GM23338 (cell line): ENCODE measurements around the gene EFCAB8. TPM values are rescaled to one million over a fixed set of nuclear protein-coding genes. Genes with fewer than 3 reads are reported as not detected.
A peak's percentile ranks its signal among the peaks of the same experiment; 100 is the strongest.

Experiments
- ATAC-seq: fragments of 200-7000 bp; cut with Tn5 transposase; 3 replicates; pipeline ENCODE4 v1.9.1; 2020
- DNase-seq: peaks from one replicate; pipeline ENCODE4 v3.0.0-alpha.2; 2015; ENCODE audit warnings: low spot score
- H2AFZ ChIP-seq: fragments of 200-600 bp; sonication (generic); 2 replicates; pipeline ENCODE4 v1.8.0; 2016; ENCODE audit warnings: antibody characterized with exemption, mild to moderate bottlenecking, moderate library complexity
- H3F3A ChIP-seq: fragments of 200-600 bp; sonication (generic); replicated peaks from 2 replicates; pipeline ENCODE4 v1.8.0; 2017; ENCODE audit warnings: antibody characterized with exemption, mixed run types, low read depth
- H3K27ac ChIP-seq: fragments of 200-600 bp; sonication (generic); 2 replicates; pipeline ENCODE4 v1.6.1; 2016; ENCODE audit warnings: low read depth
- H3K27me3 ChIP-seq: fragments of 200-600 bp; sonication (generic); 2 replicates; pipeline ENCODE4 v1.8.0; 2016; ENCODE audit warnings: mild to moderate bottlenecking, mixed run types, moderate library complexity; ENCODE audit not compliant: insufficient read depth
- H3K36me3 ChIP-seq: fragments of 200-600 bp; sonication (generic); 2 replicates; pipeline ENCODE4 v1.8.0; 2016; ENCODE audit warnings: mild to moderate bottlenecking; ENCODE audit not compliant: insufficient read depth
- H3K4me1 ChIP-seq: fragments of 200-600 bp; sonication (generic); 2 replicates; pipeline ENCODE4 v1.8.0; 2016; ENCODE audit warnings: mild to moderate bottlenecking, moderate library complexity; ENCODE audit not compliant: insufficient read depth
- H3K4me2 ChIP-seq: fragments of 200-600 bp; sonication (generic); 2 replicates; pipeline ENCODE4 v1.7.1; 2017; ENCODE audit warnings: mixed run types
- H3K4me3 ChIP-seq: fragments of 200-600 bp; sonication (generic); 2 replicates; pipeline ENCODE4 v1.6.1; 2016; ENCODE audit warnings: mixed run types
- H3K79me2 ChIP-seq: fragments of 200-600 bp; sonication (generic); replicated peaks from 2 replicates; pipeline ENCODE4 v1.8.0; 2017; ENCODE audit warnings: mild to moderate bottlenecking; ENCODE audit not compliant: insufficient read depth
- H3K9me2 ChIP-seq: fragments of 200-600 bp; sonication (generic); 2 replicates; pipeline ENCODE4 v1.8.0; 2017; ENCODE audit not compliant: insufficient read depth
- H4K20me1 ChIP-seq: fragments of 200-600 bp; sonication (generic); replicated peaks from 2 replicates; pipeline ENCODE4 v1.8.0; 2017; ENCODE audit warnings: mild to moderate bottlenecking; ENCODE audit not compliant: insufficient read depth
- H3K27ac Mint-ChIP-seq: 2 replicates; pipeline ENCODE4 v1.8.0; 2020; ENCODE audit warnings: inconsistent platforms, mild to moderate bottlenecking, moderate library complexity, mixed read lengths
- H3K27me3 Mint-ChIP-seq: 3 replicates; pipeline ENCODE4 v1.8.0; 2022; ENCODE audit warnings: low read depth, mild to moderate bottlenecking, moderate library complexity, mixed read lengths, inconsistent platforms; ENCODE audit not compliant: insufficient read depth, poor library complexity
- H3K36me3 Mint-ChIP-seq: 3 replicates; pipeline ENCODE4 v1.8.0; 2021; ENCODE audit warnings: low read depth, mild to moderate bottlenecking, inconsistent platforms, moderate library complexity, mixed read lengths
- H3K4me1 Mint-ChIP-seq: 3 replicates; pipeline ENCODE4 v1.8.0; 2020; ENCODE audit warnings: mild to moderate bottlenecking, inconsistent platforms, mixed read lengths
- H3K4me3 Mint-ChIP-seq: 3 replicates; pipeline ENCODE4 v1.8.0; 2021; ENCODE audit warnings: moderate library complexity, mild to moderate bottlenecking, inconsistent platforms, mixed read lengths
- H3K9me3 Mint-ChIP-seq: 3 replicates; pipeline ENCODE4 v1.8.0; 2020; ENCODE audit warnings: moderate library complexity, mild to moderate bottlenecking, inconsistent platforms, mixed read lengths
- CREB1 ChIP-seq: fragments of 250-450 bp; sonication (Bioruptor Pico); IDR thresholded peaks from 2 replicates; pipeline ENCODE4 v1.5.0; 2020; ENCODE audit warnings: low read depth, mild to moderate bottlenecking, moderate library complexity
- EZH2 ChIP-seq: fragments of 200-600 bp; sonication (generic); IDR thresholded peaks from one replicate; pipeline ENCODE4 v1.8.0; 2017; ENCODE audit warnings: antibody characterized with exemption, mild to moderate bottlenecking, low read depth; ENCODE audit not compliant: unreplicated experiment
- EZH2phosphoT487 ChIP-seq: fragments of 200-600 bp; sonication (generic); IDR thresholded peaks from one replicate; pipeline ENCODE4 v1.8.1; 2018; ENCODE audit warnings: antibody characterized with exemption; ENCODE audit not compliant: unreplicated experiment
- JUNB ChIP-seq: IDR thresholded peaks from one replicate; pipeline ENCODE4 v1.6.1; 2016; ENCODE audit warnings: antibody characterized with exemption; ENCODE audit not compliant: unreplicated experiment
- NANOG ChIP-seq: IDR thresholded peaks from 2 replicates; pipeline ENCODE4 v1.6.1; 2016; ENCODE audit warnings: antibody characterized with exemption, borderline replicate concordance
- POLR2AphosphoS5 ChIP-seq: IDR thresholded peaks from 2 replicates; pipeline ENCODE4 v1.6.1; 2016; ENCODE audit warnings: antibody characterized with exemption, low read depth
- STAT1 ChIP-seq: IDR thresholded peaks from one replicate; pipeline ENCODE4 v1.6.1; 2016; ENCODE audit warnings: antibody characterized with exemption; ENCODE audit not compliant: unreplicated experiment
- ZNF114 ChIP-seq: fragments of 250-450 bp; sonication (Bioruptor Pico); IDR thresholded peaks from 2 replicates; pipeline ENCODE4 v1.5.0; 2020; ENCODE audit warnings: mild to moderate bottlenecking, moderate library complexity
- ZNF331 ChIP-seq: fragments of 250-450 bp; sonication (Bioruptor Pico); IDR thresholded peaks from 2 replicates; pipeline ENCODE4 v1.5.0; 2020; ENCODE audit warnings: low read depth, mild to moderate bottlenecking, moderate library complexity
- polyA plus RNA-seq: library from polyadenylated mRNA; unstranded; fragments of >200 nt; fragmentation: Nextera tagmentation; extraction: Ambion mirVana; gene quantifications from 2 replicates; pipeline ENCODE4 v1.2.1, GENCODE V29; 2016
- total RNA-seq: library from RNA; depleted of rRNA; stranded (reverse); fragments of >200 nt; shearing (Covaris generic); gene quantifications from 2 replicates; pipeline ENCODE4 v1.2.3, GENCODE V29; 2014
- TF ChIP-seq, protein P1 (sequence below): IDR thresholded peaks from 2 replicates; pipeline ENCODE4 v1.6.1; 2016; ENCODE audit warnings: antibody characterized with exemption
- TF ChIP-seq, protein P2 (sequence below), 2 experiments: fragments of 200-600 bp in 1 of 2; sonication (generic) in 1 of 2; conservative IDR thresholded peaks; 2 replicates each; pipeline versions ENCODE4 v1.5.1 to v1.6.1; 2016 to 2017; ENCODE audit warnings: antibody characterized with exemption in 2 of 2, low read depth in 2 of 2, mild to moderate bottlenecking in 2 of 2, moderate library complexity in 1 of 2
- TF ChIP-seq, protein P3 (sequence below): IDR thresholded peaks from one replicate; pipeline ENCODE4 v1.6.1; 2018; ENCODE audit warnings: antibody characterized with exemption; ENCODE audit not compliant: unreplicated experiment
- TF ChIP-seq, protein P4 (sequence below): fragments of 250-450 bp; sonication (Bioruptor Pico); IDR thresholded peaks from 2 replicates; pipeline ENCODE4 v1.5.0; 2020; ENCODE audit warnings: mild to moderate bottlenecking, moderate library complexity

EFCAB8 gene
- total and polyA plus RNA-seq, 2 experiments from 2014 or later, result 0.35 TPM; not detected in 1

DNA sequence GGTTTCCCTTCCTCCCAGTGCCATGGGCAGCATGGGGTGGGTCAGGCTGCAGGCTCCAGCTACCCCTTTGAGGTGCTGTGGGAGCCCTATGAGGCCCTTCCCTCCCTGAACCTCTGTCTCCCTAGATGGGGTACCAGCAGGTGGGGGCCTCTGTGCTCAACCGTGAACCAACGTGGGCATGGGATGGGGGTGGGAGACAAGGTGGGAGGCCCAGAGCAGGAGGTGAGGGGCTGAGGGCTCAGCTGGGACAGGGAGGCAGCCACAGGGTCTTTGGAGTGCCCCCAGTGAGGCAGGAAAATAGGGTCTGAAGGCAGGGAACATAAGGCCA is 112.2 kb downstream of the EFCAB8 start:
- Mint-ChIP-seq H3K9me3 (no peaks in the 10 kb centered on the region), H3K27me3 (peaks cover 10% of the 10 kb centered on the region), H3K4me3 (no peak overlapping the region), H3K4me1 (peaks cover 6% of the 10 kb centered on the region), H3K27ac (no peak overlapping the region), H3K36me3 (no peaks in the 10 kb centered on the region)
- peaks cover 31% of the 10 kb centered on the region for H3K4me1 ChIP-seq
- H3K27me3 ChIP-seq, result no peaks in the 10 kb centered on the region
- TF ChIP-seq, protein P1, sequence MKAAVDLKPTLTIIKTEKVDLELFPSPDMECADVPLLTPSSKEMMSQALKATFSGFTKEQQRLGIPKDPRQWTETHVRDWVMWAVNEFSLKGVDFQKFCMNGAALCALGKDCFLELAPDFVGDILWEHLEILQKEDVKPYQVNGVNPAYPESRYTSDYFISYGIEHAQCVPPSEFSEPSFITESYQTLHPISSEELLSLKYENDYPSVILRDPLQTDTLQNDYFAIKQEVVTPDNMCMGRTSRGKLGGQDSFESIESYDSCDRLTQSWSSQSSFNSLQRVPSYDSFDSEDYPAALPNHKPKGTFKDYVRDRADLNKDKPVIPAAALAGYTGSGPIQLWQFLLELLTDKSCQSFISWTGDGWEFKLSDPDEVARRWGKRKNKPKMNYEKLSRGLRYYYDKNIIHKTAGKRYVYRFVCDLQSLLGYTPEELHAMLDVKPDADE, result no peak
- TF ChIP-seq CREB1 (CRISPR knock-in tag) (no peak), JUNB (no peak), POLR2AphosphoS5 (no peak), ZNF114 (CRISPR knock-in tag) (no peak), NANOG (no peak), EZH2 (no peak), EZH2phosphoT487 (no peak), ZNF331 (CRISPR knock-in tag) (no peak), STAT1 (no peak)
- TF ChIP-seq, protein P2, sequence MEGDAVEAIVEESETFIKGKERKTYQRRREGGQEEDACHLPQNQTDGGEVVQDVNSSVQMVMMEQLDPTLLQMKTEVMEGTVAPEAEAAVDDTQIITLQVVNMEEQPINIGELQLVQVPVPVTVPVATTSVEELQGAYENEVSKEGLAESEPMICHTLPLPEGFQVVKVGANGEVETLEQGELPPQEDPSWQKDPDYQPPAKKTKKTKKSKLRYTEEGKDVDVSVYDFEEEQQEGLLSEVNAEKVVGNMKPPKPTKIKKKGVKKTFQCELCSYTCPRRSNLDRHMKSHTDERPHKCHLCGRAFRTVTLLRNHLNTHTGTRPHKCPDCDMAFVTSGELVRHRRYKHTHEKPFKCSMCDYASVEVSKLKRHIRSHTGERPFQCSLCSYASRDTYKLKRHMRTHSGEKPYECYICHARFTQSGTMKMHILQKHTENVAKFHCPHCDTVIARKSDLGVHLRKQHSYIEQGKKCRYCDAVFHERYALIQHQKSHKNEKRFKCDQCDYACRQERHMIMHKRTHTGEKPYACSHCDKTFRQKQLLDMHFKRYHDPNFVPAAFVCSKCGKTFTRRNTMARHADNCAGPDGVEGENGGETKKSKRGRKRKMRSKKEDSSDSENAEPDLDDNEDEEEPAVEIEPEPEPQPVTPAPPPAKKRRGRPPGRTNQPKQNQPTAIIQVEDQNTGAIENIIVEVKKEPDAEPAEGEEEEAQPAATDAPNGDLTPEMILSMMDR (conservative IDR thresholded peaks at IDR 0.05; ENCODE audit: low read depth in 2 of 2), result no peak
- TF ChIP-seq, protein P3, sequence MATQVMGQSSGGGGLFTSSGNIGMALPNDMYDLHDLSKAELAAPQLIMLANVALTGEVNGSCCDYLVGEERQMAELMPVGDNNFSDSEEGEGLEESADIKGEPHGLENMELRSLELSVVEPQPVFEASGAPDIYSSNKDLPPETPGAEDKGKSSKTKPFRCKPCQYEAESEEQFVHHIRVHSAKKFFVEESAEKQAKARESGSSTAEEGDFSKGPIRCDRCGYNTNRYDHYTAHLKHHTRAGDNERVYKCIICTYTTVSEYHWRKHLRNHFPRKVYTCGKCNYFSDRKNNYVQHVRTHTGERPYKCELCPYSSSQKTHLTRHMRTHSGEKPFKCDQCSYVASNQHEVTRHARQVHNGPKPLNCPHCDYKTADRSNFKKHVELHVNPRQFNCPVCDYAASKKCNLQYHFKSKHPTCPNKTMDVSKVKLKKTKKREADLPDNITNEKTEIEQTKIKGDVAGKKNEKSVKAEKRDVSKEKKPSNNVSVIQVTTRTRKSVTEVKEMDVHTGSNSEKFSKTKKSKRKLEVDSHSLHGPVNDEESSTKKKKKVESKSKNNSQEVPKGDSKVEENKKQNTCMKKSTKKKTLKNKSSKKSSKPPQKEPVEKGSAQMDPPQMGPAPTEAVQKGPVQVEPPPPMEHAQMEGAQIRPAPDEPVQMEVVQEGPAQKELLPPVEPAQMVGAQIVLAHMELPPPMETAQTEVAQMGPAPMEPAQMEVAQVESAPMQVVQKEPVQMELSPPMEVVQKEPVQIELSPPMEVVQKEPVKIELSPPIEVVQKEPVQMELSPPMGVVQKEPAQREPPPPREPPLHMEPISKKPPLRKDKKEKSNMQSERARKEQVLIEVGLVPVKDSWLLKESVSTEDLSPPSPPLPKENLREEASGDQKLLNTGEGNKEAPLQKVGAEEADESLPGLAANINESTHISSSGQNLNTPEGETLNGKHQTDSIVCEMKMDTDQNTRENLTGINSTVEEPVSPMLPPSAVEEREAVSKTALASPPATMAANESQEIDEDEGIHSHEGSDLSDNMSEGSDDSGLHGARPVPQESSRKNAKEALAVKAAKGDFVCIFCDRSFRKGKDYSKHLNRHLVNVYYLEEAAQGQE, result no peak
- TF ChIP-seq, protein P4, sequence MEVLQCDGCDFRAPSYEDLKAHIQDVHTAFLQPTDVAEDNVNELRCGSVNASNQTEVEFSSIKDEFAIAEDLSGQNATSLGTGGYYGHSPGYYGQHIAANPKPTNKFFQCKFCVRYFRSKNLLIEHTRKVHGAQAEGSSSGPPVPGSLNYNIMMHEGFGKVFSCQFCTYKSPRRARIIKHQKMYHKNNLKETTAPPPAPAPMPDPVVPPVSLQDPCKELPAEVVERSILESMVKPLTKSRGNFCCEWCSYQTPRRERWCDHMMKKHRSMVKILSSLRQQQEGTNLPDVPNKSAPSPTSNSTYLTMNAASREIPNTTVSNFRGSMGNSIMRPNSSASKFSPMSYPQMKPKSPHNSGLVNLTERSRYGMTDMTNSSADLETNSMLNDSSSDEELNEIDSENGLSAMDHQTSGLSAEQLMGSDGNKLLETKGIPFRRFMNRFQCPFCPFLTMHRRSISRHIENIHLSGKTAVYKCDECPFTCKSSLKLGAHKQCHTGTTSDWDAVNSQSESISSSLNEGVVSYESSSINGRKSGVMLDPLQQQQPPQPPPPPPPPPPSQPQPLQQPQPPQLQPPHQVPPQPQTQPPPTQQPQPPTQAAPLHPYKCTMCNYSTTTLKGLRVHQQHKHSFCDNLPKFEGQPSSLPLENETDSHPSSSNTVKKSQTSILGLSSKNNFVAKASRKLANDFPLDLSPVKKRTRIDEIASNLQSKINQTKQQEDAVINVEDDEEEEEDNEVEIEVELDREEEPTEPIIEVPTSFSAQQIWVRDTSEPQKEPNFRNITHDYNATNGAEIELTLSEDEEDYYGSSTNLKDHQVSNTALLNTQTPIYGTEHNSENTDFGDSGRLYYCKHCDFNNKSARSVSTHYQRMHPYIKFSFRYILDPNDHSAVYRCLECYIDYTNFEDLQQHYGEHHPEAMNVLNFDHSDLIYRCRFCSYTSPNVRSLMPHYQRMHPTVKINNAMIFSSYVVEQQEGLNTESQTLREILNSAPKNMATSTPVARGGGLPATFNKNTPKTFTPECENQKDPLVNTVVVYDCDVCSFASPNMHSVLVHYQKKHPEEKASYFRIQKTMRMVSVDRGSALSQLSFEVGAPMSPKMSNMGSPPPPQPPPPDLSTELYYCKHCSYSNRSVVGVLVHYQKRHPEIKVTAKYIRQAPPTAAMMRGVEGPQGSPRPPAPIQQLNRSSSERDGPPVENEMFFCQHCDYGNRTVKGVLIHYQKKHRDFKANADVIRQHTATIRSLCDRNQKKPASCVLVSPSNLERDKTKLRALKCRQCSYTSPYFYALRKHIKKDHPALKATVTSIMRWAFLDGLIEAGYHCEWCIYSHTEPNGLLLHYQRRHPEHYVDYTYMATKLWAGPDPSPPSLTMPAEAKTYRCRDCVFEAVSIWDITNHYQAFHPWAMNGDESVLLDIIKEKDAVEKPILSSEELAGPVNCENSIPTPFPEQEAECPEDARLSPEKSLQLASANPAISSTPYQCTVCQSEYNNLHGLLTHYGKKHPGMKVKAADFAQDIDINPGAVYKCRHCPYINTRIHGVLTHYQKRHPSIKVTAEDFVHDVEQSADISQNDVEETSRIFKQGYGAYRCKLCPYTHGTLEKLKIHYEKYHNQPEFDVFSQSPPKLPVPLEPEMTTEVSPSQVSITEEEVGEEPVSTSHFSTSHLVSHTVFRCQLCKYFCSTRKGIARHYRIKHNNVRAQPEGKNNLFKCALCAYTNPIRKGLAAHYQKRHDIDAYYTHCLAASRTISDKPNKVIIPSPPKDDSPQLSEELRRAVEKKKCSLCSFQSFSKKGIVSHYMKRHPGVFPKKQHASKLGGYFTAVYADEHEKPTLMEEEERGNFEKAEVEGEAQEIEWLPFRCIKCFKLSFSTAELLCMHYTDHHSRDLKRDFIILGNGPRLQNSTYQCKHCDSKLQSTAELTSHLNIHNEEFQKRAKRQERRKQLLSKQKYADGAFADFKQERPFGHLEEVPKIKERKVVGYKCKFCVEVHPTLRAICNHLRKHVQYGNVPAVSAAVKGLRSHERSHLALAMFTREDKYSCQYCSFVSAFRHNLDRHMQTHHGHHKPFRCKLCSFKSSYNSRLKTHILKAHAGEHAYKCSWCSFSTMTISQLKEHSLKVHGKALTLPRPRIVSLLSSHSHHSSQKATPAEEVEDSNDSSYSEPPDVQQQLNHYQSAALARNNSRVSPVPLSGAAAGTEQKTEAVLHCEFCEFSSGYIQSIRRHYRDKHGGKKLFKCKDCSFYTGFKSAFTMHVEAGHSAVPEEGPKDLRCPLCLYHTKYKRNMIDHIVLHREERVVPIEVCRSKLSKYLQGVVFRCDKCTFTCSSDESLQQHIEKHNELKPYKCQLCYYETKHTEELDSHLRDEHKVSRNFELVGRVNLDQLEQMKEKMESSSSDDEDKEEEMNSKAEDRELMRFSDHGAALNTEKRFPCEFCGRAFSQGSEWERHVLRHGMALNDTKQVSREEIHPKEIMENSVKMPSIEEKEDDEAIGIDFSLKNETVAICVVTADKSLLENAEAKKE (CRISPR knock-in tag), result no peak
- no peaks in the 10 kb centered on the region for H3K79me2 ChIP-seq
- peak overlapping the region; percentile 99 for H2AFZ ChIP-seq
- ATAC-seq, result no peak
- no peaks in the 10 kb centered on the region for H3K9me2 ChIP-seq
- H4K20me1 ChIP-seq, result no peaks in the 10 kb centered on the region
- H3F3A ChIP-seq, result 0 out of 2 replicates have a peak, but pooled peaks cover 10% of the 10 kb centered on the region
- H3K27ac ChIP-seq, result no peak overlapping the region
- no peak overlapping the region for H3K4me2 ChIP-seq
- no peak overlapping the region for H3K4me3 ChIP-seq
- H3K36me3 ChIP-seq, result no peaks in the 10 kb centered on the region
- DNase-seq, result no peak
